GM04503 (cell line): Measurements from ENCODE around the gene SAMD7.

ENCODE experiments used
- DNase-seq: peaks from one replicate; pipeline ENCODE4 v3.0.0-alpha.2; 2012; ENCODE audit warnings: low read depth

The SAMD7 gene

GRCh38 chr3:169966428-169966950, 55.1 kb downstream of the SAMD7 start, which contains the start of gene SEC62:
Gene SEC62, plus strand, starts transcription at chr3:169966807. Its CDS starts 16 bp downstream, at chr3:169966823.
- DNase-seq = peak; percentile 38

- peak; percentile 11 for DNase-seq
Measured at GRCh38 chr3:169966951-169967915, 55.9 kb downstream of the SAMD7 start.

- no peak for DNase-seq
Measured at GRCh38 chr3:169968224-169968885, 57.0 kb downstream of the SAMD7 start.

GRCh38 chr3:169969174-169970095, 58.1 kb downstream of the SAMD7 start:
- DNase-seq = no peak

GRCh38 chr3:169970847-169971246, 59.5 kb downstream of the SAMD7 start:
- no peak for DNase-seq

- no peak for DNase-seq
Measured at GRCh38 chr3:169971522-169971921, 60.1 kb downstream of the SAMD7 start.

GRCh38 chr3:169980055-169980454, 68.7 kb downstream of the SAMD7 start:
- peak; percentile 11 for DNase-seq

- no peak for DNase-seq
Measured at GRCh38 chr3:169984292-169984691, 72.9 kb downstream of the SAMD7 start.
